HG02840 (cell line): Measurements from ENCODE around the gene FBXO3.
"Not testable (repeated sequence)": the region's sequence is repeated elsewhere in the genome, so short reads cannot be mapped to it uniquely, and the experiment has no call there.

Experiments used
- ATAC-seq: cut with Tn5 transposase; IDR thresholded peaks from one replicate; pipeline ENCODE4 v1.9.1; 2021; ENCODE audit warnings: mild to moderate bottlenecking, moderate library complexity, moderate number of reproducible peaks; ENCODE audit not compliant: unreplicated experiment, low FRiP score

The FBXO3 gene

DNA sequence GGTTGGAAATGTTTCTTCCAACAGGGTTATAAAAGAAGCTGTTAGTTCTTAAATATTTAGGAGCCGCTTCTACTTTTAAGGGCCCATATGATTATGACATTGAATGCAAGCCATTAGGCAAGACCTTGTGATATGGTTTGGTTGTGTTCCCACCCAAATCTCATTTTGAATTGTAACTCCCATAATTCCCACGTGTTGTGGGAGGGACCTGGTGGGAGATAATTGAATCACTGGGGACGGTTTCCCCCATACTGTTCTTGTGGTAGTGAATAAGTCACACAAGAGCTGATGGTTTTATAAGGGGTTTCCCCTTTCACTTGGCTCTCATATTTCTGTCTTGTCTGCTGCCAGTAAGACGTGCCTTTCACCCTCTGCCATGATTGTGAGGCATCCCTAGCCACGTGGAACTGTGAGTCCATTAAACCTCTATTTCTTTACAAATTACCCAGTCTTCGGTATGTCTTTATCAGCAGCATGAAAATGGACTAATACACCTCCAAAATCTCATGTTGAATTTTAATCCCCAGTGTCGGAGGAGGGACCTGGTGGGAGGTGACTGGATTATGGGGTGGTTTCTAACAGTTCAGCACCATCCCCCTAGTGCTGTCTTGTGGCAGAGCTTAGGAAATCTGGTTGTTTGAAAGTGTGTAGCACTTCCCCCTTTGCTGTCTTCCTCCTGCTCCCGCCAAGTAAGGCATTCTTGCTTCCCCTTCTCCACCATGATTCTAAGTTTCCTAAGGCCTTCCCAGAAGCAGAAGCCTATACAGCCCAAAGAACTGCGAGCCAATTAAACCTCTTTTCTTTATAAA lies 42.4 kb downstream of the FBXO3 start:
- no peak for ATAC-seq

DNA sequence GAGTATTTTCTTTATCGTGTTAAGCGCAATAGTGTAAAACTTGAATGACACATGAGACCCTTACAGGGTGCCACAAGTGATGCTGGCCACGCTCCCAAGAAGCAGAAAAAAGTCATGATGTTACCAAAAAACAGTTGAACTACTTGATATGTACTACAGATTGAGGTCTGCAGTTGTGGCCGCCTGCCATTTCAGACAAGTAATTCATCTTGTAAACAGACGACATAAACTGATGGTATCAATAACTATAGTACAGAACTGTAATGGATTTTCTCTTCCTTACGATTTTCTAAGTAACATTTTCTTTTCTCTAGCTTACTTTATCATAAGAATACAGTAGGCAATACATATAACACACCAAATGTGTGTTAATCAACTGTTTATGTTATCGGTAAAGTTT lies 43.6 kb downstream of the FBXO3 start:
- no peak for ATAC-seq

DNA sequence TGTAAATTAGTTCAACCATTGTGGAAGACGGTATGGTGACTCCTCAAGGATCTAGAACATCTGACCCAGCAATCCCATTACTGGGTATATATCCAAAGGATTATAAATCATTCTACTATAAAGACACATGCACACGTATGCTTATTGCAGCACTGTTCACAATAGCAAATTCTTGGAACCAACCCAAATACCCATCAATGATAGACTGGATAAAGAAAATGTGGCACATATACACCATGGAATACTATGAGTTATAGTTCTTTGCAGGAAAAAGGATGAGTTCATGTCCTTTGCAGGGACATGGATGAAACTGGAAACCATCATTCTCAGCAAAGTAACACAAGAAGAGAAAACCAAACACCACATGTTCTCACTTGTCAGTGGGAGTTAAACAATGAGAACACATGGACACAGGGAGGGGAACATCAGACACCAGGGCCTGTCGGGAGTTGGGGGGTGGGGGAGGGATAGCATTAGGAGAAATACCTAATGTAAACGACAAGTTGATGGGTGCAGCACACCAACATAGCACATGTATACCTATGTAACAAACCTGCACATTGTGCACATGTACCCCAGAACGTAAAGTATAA lies 45.2 kb downstream of the FBXO3 start:
- not testable (repeated sequence) for ATAC-seq

DNA sequence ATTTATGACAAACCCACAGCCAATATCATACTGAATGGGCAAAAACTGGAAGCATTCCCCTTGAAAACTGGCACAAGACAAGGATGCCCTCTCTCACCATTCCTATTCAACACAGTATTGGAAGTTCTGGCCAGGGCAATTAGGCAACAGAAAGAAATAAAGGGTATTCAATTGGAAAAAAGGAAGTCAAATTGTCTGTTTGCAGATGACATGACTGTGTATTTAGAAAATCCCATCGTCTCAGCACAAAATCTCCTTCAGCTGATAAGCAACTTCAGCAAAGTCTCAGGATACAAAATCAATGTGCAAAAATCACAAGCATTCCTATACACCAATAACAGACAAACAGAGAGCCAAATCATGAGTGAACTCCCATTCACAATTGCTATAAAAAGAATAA lies 46.8 kb downstream of the FBXO3 start:
- not testable (repeated sequence) for ATAC-seq

DNA sequence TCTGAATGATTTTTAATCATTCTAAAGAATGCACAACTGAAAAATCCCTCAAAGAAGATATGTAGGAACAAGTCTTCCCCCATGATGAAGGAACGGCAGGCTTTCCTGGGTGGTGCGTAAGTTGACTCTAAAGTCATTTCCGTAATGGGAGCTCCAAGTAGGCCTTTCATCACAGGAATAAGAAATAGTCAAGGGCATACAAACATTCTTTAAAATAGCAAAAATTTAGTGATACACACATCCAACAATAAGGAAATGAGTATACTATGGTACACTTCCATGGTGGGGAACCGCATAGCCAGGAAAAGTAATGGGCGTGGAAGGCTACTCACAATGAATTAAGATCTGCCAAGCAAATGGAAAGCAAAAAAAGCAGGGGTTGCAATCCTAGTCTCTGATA lies 48.8 kb downstream of the FBXO3 start:
- ATAC-seq: no peak

DNA sequence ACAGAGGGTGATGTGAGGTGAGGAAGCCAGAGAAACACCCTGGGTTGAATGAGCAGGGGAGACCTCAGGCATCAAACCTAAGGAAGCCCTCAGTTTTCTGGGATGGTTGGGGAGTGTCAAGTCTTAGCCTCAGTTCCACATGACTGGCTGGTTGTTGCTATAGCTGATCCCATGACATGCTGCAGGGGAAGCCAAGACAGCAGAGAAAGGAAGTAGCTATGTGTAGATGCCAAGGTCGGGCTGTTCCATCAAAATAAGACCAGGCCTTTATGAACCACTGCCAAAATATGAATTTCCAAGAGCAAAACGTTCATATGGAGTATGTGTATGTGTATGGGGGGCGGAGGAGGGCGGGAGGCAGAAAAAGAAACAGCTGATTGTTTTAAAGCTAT lies 49.7 kb downstream of the FBXO3 start:
- no peak for ATAC-seq

DNA sequence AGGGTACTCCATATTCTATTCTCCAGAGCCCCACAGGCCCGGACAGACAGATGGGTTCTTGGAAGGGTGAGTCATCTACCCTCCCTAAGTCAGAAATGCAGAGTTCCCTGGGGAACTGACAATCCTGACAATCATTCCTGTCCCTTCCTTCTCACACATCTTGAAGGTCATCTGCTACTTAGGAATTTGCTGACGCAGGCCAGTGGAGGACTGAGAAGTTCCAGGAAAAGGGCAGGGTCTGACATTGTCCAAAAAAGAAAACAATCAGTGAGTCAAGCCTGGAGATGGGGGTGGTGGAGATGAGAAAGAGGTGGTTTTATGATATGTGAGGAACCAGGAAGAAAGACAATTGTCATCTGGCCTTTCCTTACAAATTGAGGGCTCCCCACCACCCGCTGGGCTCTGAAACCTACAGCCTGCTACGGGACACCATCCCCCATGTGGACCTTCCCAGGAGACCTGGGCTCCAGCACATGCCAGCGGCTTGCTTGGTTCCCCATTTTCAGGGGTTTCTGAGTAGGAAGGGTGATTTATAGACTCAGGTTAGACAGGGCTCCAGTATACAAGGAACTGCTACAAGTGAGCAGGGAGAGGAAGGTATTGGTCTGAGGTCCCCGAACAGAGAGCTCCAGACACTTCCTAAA lies 51.0 kb downstream of the FBXO3 start:
- peak; percentile 18 for ATAC-seq

DNA sequence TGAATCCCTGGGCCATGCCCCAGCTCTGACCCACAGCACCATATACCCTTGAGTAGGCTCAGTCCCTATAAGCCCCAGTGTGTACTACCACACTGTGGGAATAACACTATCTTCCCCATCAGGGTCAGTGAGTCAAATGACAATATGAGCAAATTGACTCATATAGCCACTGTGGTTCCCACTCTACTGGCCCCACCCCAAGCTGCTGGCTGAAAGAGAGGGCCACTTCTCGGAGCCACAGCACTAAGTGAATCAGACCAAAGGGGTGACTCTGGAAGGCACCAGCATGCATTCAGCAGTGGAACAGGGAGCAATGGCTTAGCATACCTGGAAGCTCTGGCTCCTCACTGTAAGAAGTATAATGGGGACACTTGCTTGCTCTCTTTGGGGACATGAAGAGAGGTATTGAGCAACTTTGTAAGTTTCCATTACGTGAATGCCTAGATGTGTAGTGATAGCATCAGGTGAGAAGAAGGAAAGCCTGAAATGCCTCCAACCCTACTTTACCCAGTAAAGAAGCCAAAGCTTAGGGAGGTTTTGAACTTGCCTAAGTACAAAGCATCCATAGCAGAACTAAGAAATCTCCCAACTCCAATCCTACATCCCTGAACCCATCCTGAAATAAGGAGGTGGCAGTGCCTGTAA lies 51.6 kb downstream of the FBXO3 start:
- ATAC-seq: peak; percentile 65

DNA sequence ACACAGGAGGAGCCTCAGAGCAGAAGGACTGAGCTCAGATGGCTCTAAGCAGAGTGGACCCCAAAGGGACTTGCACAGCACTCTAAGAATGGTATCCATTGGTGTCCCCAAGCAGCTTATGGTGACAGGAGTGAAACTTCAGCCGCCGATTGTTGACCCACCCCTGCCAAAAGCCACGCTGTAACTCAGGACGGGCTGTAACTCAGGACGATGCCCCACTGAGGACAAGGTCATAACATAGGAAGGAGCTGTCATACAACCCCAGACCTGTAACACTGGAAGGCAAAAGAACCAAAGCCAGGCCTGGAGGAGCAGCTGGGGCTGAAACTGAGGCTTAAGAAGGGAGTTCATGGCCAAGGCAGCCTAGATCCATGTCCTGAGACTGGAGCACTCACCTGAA lies 52.3 kb downstream of the FBXO3 start:
- ATAC-seq: no peak

DNA sequence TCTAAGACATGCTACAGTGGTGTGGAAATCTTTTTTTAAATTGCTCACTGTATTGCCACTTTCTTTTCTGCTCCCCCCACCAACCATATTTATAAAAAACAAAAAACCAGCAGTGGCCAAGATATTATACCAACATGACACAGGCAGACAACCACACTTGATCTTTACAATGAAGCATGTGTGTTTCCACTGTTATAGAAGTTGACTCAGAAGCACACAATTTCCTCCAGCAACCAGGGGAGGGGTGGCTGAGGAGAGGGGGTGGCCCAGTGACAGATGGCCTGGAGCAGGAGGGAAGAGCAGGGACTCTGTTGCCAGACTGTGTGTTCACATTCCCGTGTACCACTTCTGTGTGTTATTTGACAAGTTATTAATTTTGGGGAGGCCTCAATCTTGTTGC lies 52.9 kb downstream of the FBXO3 start:
- no peak for ATAC-seq

DNA sequence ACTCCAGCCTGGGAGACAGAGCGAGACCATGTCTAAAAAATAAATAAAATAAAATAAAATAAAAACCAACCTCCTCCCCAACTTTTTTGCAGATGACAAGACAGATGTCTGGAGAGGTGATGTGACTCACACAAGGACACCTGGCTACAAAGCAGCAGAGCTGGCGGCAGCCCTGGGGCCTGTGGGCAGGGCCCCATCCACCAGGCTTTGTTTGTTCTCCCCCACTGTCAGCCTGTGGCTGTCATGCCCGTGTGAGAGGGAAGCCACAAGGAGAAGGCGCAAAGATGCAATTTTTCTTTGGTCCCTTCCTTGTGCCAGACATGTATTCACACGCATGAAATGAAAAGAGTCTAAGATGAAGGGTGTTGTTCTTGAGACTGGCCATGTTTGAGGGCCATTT lies 54.7 kb downstream of the FBXO3 start:
- no peak for ATAC-seq

DNA sequence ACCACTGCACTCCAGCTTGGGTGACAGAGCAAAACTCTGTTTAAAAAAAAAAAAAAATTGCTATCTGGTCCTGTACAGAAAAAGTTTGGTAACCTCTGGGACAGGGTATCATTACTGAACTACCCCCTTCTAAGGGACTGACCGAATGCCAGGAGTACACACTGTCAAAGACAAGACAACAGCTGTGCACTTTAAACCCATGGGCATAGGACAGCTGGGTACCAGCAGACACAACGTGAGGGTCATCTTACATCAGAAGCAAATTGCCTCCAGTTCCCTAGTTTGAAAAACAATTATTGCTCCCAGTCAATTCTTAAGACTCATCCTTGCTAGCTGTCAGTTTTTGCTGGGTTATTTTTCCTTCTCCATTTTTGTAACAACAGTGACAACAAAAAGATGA lies 55.9 kb downstream of the FBXO3 start:
- no peak for ATAC-seq

DNA sequence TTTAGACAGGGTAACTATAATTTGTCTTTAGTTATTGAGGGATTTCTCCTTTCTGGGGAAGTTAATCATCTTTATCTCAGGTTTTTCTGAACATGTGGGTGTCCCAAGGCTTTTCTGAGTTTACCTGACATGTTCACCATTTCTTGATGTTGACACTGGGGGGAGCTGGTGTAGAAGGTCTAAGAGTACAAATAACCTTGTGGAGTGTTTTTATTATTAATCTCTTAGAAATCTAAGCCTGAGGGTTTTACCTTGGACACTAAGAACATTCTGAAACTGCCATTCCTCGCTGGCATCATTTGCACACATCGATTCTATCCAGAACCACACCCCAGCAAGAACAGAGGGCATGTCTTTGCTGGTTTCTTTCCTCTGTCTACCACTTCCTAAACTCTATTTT lies 58.1 kb downstream of the FBXO3 start:
- ATAC-seq: no peak

DNA sequence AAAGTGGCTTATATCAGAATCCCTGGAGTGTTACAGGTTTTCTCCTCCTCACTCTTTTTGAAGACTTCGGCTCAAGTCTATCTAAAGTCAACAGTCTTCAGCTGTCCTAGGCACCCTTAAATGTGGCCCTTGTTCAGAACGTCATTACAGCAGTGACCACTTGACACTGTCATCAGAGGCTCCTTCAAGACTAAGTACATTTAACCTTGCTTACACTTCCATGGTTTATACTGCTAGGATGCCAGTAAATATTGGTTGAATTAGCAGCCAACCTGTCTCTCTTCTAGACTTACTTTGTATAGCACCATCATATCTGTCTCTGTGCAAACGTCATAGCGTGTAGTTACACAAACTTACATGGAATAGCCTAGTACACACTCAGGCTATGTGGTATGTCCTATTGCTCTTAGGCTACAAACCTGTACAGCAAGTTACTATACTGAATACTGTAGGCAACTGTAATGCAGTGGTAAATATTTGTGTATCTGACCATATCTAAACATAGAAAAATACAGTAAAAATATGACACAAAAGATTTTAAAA lies 60.4 kb downstream of the FBXO3 start:
- no peak for ATAC-seq

DNA sequence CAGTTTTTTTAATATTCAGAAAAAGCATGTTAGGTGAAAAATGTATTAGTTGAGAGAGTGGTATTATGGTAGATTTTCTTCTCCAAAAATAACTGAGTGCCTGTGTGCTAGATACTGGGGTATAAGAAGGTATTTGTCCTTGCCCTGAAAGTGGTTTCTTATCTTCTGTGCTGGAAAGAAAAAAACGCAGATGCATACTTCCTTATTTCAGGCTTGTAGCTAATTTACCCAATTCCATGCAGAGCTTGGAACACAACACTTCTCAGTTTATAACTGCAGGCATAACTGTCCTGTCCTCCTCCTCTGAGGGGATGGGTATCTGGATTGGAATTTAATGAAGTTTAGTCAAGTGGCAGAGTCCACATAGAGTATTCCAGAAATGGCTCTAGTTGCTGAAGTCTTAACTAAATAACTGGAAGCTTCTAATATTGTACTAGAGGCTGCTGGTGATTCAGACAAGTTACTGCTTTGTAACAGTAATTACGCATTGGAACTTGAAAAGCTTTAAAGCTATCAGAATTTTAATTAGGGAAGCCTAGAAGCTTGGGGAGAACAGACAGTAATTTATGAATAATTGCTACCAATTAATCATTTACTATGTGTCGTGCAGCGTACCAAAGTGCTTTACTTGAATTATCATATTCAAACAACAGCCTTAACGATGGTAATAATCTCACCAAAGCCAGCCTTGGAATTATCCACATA lies 61.0 kb downstream of the FBXO3 start:
- no peak for ATAC-seq

DNA sequence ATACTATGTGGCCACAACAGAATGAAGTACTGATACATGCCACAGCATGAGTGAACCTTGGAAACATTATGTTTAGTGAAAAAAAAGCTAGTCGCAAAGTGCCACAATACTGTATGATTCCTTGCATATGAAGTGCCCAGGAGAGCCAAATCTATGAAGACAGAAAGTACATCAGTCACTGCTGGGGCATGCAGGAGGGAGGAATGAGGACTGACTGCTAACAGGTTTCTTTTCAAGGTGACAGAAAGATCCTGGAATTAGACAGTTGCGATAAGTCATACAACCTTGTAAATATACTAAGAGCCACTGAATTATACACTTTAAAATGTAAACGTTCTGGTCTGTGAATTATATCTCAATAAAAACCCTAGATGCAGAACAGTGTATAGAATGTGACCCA lies 61.9 kb downstream of the FBXO3 start:
- no peak for ATAC-seq

DNA sequence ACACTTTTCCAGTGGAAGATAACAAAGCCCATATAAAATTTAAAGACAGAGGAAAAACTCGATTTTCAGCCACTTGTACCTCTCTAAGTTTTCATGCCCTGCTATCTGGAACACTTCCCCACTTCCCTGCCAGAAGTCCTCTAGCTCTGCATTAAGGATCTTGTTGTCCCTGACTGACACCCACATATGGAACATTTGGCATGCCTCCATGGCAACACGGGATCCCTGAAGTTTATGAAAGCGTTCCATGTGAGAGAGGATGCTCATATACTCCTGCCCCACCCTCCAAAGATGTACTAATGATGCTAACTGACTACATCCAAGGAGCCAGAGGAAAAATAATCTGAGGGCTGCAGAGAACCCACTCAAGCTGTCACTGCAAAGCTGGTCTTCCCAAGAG lies 64.9 kb downstream of the FBXO3 start:
- ATAC-seq: no peak

DNA sequence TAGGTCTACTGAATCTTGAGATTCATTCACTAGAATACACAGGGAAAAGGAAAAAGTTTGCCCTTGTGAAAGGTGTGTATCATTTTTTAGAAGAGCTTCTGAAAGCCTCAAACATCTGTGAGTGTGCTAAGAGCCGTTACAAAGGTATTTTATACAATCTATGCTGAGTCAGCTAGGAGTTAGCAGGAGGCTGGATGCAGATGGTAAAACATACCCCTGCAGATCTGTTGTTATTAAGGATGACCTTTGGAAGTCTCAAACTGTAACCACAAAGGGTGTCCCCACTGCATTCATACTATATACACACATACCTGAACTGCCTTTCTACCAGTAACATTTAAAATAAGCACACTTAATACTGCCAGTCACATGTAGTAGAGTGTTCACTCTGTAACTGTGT lies 65.3 kb downstream of the FBXO3 start:
- ATAC-seq: no peak

DNA sequence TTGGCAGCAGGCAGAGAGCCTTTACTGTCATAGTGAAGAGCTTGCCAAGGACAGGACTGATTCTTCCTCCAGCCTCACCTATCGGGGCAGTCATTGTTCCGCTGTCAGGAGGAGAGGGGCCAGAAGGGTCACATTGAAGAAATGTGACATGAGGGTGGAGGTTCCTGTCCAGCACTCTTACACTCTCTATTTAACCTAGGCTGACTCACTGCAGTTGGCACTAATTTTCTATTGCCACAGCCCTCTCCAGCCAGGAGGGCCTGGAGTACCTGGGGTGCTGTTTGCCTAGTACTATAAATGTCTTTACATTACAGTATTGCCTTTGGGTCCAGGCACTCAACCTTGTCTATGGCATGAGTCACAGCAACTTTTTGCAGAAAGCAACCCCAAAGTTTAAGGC lies 66.5 kb downstream of the FBXO3 start:
- ATAC-seq: not testable (repeated sequence)

DNA sequence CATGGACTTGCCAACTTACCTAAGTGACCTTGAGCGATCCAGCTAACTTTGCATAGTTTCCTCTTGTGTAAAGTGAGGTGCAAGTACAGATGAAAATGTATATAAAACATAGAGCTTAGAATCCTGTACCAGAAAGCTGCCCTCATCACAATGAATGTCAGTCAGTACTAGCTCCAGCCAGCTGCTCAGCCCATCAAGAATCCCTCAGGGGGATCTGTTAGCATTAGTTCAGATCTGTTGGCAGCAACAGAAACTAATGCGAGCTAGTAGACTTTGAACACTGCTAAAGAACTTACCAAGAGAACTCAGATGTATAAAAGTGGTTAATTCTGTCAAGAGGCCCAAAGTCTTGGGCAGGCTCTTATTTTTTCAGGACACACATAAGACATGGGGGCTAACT lies 67.4 kb downstream of the FBXO3 start:
- no peak for ATAC-seq

DNA sequence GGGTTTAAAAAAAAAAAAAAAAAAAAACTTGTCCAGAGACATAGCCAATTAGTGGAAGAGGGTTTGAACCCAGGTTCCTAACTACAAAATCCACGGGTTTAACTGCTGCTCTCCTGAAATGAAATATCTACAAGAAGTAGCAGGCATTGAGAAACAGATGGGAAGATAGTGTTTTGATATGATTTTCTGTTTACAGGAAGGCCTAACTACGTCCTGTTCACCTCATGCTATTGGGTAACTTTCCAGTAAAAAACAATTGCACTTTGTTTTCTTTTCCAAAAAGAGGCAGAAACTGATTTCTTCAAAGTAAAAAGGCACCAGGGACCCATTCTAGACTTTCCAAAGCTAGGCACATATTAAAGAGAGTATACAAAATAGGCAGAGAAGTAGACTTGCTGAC lies 67.8 kb downstream of the FBXO3 start:
- ATAC-seq: no peak
